Lower leg skin (tissue), 4 donors: ENCODE measurements around the gene NR2E1. TPM values are rescaled to one million over a fixed set of nuclear protein-coding genes. Genes with fewer than 3 reads are reported as not detected.

Experiments
- DNase-seq, 2 donors: peaks; one replicate each; pipeline ENCODE4 v3.0.0-alpha.2; 2019; ENCODE audit warnings: low spot score in 2 of 2
- H3K4me3 ChIP-seq: fragments of 200-600 bp; sonication (generic); 2 replicates; pipeline ENCODE4 v1.5.1; 2017; ENCODE audit warnings: mild to moderate bottlenecking, low read depth; ENCODE audit not compliant: poor library complexity, severe bottlenecking
- POLR2A ChIP-seq, 2 donors: fragments of 450-650 bp; IDR thresholded peaks; one replicate each; pipeline ENCODE4 v1.6.1; 2016 to 2017; ENCODE audit warnings: antibody characterized with exemption in 2 of 2, mild to moderate bottlenecking in 1 of 2, moderate library complexity in 1 of 2
- WGBS, 2 donors: methylation state at CpG; one replicate each; pipeline ENCODE4 v1.1.5; 2018; 5-methylcytosine and 5-hydroxymethylcytosine counted together
- intact Hi-C: fragments of 100-400 bp; cut with DNase I; formaldehyde crosslinking; loops from one replicate; pipeline ENCODE4 v1.15.0; 2023; ENCODE audit warnings: low total_unique reads
- total RNA-seq, 4 donors: library from RNA; depleted of rRNA; stranded (reverse); fragments of >200 nt; gene quantifications; one replicate each; pipeline ENCODE4 v1.1.0, GENCODE V29; 2016
- TF ChIP-seq, protein P1 (sequence below), 3 donors: fragments of 450-650 bp; IDR thresholded peaks; one replicate each; pipeline ENCODE4 v1.5.1; 2016; ENCODE audit warnings: antibody characterized with exemption in 3 of 3, mild to moderate bottlenecking in 3 of 3, moderate library complexity in 2 of 3

NR2E1 gene
- total RNA-seq, 4 donors from 2014 or later, result not detected

- intact Hi-C loops, result loop anchor here (10.0 kb wide), 1 partner anchor 1584 kb away; no protein-coding TSS in a partner anchor
- 87 to 91% methylated on average over 13 to 18 of the region's 19 CpGs for WGBS, 2 donors
- no peak for DNase-seq
- no peak overlapping the region for H3K4me3 ChIP-seq
- TF ChIP-seq POLR2A (IDR thresholded peaks at IDR 0.05), result no peak
- TF ChIP-seq, protein P1, sequence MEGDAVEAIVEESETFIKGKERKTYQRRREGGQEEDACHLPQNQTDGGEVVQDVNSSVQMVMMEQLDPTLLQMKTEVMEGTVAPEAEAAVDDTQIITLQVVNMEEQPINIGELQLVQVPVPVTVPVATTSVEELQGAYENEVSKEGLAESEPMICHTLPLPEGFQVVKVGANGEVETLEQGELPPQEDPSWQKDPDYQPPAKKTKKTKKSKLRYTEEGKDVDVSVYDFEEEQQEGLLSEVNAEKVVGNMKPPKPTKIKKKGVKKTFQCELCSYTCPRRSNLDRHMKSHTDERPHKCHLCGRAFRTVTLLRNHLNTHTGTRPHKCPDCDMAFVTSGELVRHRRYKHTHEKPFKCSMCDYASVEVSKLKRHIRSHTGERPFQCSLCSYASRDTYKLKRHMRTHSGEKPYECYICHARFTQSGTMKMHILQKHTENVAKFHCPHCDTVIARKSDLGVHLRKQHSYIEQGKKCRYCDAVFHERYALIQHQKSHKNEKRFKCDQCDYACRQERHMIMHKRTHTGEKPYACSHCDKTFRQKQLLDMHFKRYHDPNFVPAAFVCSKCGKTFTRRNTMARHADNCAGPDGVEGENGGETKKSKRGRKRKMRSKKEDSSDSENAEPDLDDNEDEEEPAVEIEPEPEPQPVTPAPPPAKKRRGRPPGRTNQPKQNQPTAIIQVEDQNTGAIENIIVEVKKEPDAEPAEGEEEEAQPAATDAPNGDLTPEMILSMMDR (IDR thresholded peaks at IDR 0.05), result no peak
Observed at GRCh38 chr6:108198761-108199498, 33.1 kb downstream of the NR2E1 start.

DNA sequence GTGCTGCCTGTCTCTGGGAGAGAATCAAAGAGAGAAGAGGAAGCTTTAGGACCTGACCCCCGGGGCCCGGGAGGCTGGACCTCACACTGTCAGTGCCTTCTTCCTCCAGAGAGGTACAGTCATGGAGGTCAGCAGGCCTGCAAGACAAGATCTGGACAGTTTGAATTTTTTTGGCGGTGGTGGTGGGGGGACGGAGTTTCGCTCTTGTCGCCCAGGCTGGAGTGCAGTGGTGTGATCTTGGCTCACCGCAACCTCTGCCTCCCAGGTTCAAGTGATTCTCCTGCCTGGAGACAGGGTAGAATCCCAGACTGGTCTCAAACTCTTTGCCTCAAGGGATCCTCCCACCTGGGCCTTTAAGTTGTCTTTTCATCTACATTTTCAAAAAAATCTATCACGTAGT, 34.4 kb downstream of the NR2E1 start:
- no peak for DNase-seq
- intact Hi-C loops, result no loop called here
- WGBS, 2 donors, result 90 to 94% methylated on average over 8 of the region's 8 CpGs
- TF ChIP-seq POLR2A (IDR thresholded peaks at IDR 0.05), result no peak
- TF ChIP-seq, protein P1 (IDR thresholded peaks at IDR 0.05), result no peak
- H3K4me3 ChIP-seq, result no peak overlapping the region

GRCh38 chr6:108200631-108201030, 34.8 kb downstream of the NR2E1 start:
- WGBS, 2 donors, result 64 to 81% methylated on average over 7 of the region's 7 CpGs
- no peak for TF ChIP-seq POLR2A (IDR thresholded peaks at IDR 0.05)
- TF ChIP-seq, protein P1 (IDR thresholded peaks at IDR 0.05), result no peak
- H3K4me3 ChIP-seq, result no peak overlapping the region
- intact Hi-C loops, result no loop called here
- no peak for DNase-seq

- intact Hi-C loops, result no loop called here
Observed at GRCh38 chr6:108203189-108204112, 37.6 kb downstream of the NR2E1 start.

GRCh38 chr6:108207013-108207412, 41.2 kb downstream of the NR2E1 start:
- H3K4me3 ChIP-seq, result no peak overlapping the region
- 92 to 93% methylated on average over 4 of the region's 4 CpGs for WGBS, 2 donors
- no peak for DNase-seq
- no peak for TF ChIP-seq POLR2A (IDR thresholded peaks at IDR 0.05)
- TF ChIP-seq, protein P1 (IDR thresholded peaks at IDR 0.05), result no peak
- intact Hi-C loops, result no loop called here

More at GRCh38 chr6:108203189-108204112, 37.6 kb downstream of the NR2E1 start:
- 81 to 82% methylated on average over 14 of the region's 14 CpGs for WGBS, 2 donors
- DNase-seq, result no peak
- TF ChIP-seq POLR2A (IDR thresholded peaks at IDR 0.05), result no peak
- TF ChIP-seq, protein P1 (IDR thresholded peaks at IDR 0.05), result no peak
- no peak overlapping the region for H3K4me3 ChIP-seq
